ENCODE results near the gene HCAR1.
"Not testable (repeated sequence)": the region's sequence is repeated elsewhere in the genome, so short reads cannot be mapped to it uniquely, and the experiment has no call there.

Gene HCAR1

DNA sequence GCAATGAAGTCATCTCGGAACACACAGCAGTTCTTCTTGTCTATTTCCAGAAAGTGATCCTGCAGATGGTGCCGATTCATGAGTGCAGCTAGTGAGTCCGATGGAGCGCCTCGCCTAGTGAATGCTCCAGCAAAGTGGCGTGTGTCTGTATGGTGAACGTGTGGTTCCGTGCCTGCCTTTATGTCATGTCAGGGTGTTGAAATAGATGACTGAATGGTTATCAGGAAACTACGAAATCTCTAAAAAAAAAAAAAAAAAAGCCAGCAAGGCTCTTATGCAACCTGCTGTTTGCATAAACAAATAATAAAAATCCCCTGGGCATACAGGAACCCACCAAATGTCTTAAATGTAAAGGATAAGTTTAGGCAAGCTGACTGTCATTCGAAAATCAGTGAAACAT, 14.0 kb downstream of the HCAR1 start, which contains the start of gene HCAR3:
HCAR3 (minus strand) TSS at position 154 of the 400 bp plus-strand sequence; CDS start at position 80, 74 bp downstream.
- not testable (repeated sequence) for H3K18ac ChIP-seq (ENCODE audit: low read length); H3K4me2 ChIP-seq (ENCODE audit: low read length); H4K91ac ChIP-seq (ENCODE audit: low read depth, low read length); H4K12ac ChIP-seq (ENCODE audit: low read depth, low read length); H2BK12ac ChIP-seq (ENCODE audit: low read length); H3K4ac ChIP-seq (ENCODE audit: low read depth, low read length); H2BK120ac ChIP-seq (ENCODE audit: insufficient read depth, low read length, poor library complexity); H2AK5ac ChIP-seq (ENCODE audit: low read length); H3K79me2 ChIP-seq (ENCODE audit: control insufficient read depth, insufficient read depth, low read length, poor library complexity); H3K27me3 ChIP-seq (ENCODE audit: insufficient read depth, low read length); H3K23ac ChIP-seq (ENCODE audit: low read length); H3K9me3 ChIP-seq (ENCODE audit: insufficient read depth, low read depth, low read length); H4K8ac ChIP-seq (ENCODE audit: low read depth, low read length); H2AFZ ChIP-seq (ENCODE audit: insufficient read depth, low read length, poor library complexity); H3K14ac ChIP-seq (ENCODE audit: low read length); H2BK5ac ChIP-seq (ENCODE audit: low read depth, low read length, poor library complexity); H3K4me3 ChIP-seq (ENCODE audit: low read depth, low read length); H3K9ac ChIP-seq (ENCODE audit: low read length); H3K36me3 ChIP-seq (ENCODE audit: control insufficient read depth in 1 of 2, insufficient read depth in 2 of 2, low read length in 2 of 2); H3K27ac ChIP-seq (ENCODE audit: low read depth, low read length); H3K4me1 ChIP-seq (ENCODE audit: control insufficient read depth in 1 of 2, insufficient read depth in 2 of 2, low read length in 2 of 2); H3K79me1 ChIP-seq (ENCODE audit: low read length)
- no CpG with 5 or more reads among the region's 10 CpGs for WGBS (ENCODE audit: extremely low coverage, insufficient coverage, insufficient read length)
- peak; percentile 58 to 59 for DNase-seq

DNA sequence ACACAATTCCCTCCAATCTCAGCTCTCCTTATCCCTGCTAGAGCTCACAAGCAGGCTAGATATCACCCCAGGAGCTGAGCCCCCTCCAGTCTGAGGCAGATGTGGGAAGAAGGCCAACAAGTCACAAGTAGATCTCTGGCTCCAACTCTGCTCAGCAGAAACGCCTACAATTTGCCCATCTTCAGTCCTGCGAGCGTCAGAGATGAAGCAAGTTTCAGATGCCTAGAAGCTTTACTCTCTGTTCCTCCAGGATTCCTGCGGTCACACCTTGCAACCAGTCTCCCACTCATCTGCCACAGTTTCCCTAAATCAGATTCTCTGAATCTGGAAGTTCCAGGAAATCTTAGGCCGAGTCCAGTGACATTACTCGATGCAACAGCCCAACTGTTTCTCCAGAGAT, 15.4 kb downstream of the HCAR1 start:
- H2BK12ac ChIP-seq (ENCODE audit: low read length); H4K12ac ChIP-seq (ENCODE audit: low read depth, low read length); H3K79me2 ChIP-seq (ENCODE audit: control insufficient read depth, insufficient read depth, low read length, poor library complexity); H3K27ac ChIP-seq (ENCODE audit: low read depth, low read length); H3K4me1 ChIP-seq (ENCODE audit: control insufficient read depth in 1 of 2, insufficient read depth in 2 of 2, low read length in 2 of 2); H3K14ac ChIP-seq (ENCODE audit: low read length); H3K9me3 ChIP-seq (ENCODE audit: insufficient read depth, low read depth, low read length); H3K36me3 ChIP-seq (ENCODE audit: control insufficient read depth in 1 of 2, insufficient read depth in 2 of 2, low read length in 2 of 2); H3K79me1 ChIP-seq (ENCODE audit: low read length); H3K4me2 ChIP-seq (ENCODE audit: low read length); H2BK5ac ChIP-seq (ENCODE audit: low read depth, low read length, poor library complexity); H3K18ac ChIP-seq (ENCODE audit: low read length); H3K27me3 ChIP-seq (ENCODE audit: insufficient read depth, low read length); H2AFZ ChIP-seq (ENCODE audit: insufficient read depth, low read length, poor library complexity); H3K23ac ChIP-seq (ENCODE audit: low read length); H3K9ac ChIP-seq (ENCODE audit: low read length); H3K4ac ChIP-seq (ENCODE audit: low read depth, low read length); H4K8ac ChIP-seq (ENCODE audit: low read depth, low read length); H3K4me3 ChIP-seq (ENCODE audit: low read depth, low read length): not testable (repeated sequence)
- Histone ChIP-seq H4K91ac (ENCODE audit: low read depth, low read length) (peak overlapping the region; percentile 24), H2AK5ac (ENCODE audit: low read length) (peak overlapping the region; percentile 29), H2BK120ac (ENCODE audit: insufficient read depth, low read length, poor library complexity) (peak overlapping the region; percentile 33)
- no CpG with 5 or more reads among the region's 6 CpGs for WGBS (ENCODE audit: extremely low coverage, insufficient coverage, insufficient read length)
- peak in 1 of 2 donors; percentile 34 for DNase-seq

DNA sequence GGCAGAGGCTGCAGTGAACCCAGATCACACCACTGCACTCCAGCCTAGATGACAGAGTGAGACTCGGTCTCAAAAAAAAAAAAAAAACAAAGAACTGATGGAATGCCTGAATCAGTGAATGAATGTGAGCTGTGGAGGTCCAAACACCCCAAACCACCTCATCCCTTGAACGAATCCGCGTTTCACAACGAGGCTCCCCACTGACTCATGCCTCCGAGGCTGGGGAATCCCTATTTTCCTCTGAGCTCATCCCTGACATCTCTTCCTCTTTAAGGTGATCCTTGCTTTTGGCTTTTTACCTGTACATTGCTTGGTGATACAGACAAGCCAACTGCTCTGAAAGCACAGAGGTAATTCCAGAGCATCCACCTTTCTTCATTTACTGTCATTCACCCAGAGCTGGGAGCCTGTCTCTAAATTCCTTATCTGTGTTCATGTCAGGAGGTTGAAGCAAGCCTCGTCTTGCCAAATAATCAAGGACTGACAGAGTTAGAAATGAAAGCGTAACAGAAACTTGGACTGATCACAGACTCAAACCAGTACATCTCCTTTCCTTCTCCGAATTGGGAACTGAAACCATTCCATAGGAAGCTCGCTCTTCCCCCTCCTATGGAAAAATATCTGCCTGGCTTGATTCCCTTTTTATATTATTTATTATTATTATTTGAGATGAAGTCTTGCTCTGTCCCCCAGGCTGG, 17.0 kb downstream of the HCAR1 start:
- not testable (repeated sequence) for H2BK120ac ChIP-seq (ENCODE audit: insufficient read depth, low read length, poor library complexity); H2BK12ac ChIP-seq (ENCODE audit: low read length); H3K79me2 ChIP-seq (ENCODE audit: control insufficient read depth, insufficient read depth, low read length, poor library complexity); H3K4ac ChIP-seq (ENCODE audit: low read depth, low read length); H3K27me3 ChIP-seq (ENCODE audit: insufficient read depth, low read length); H3K9ac ChIP-seq (ENCODE audit: low read length); H2BK5ac ChIP-seq (ENCODE audit: low read depth, low read length, poor library complexity); H3K9me3 ChIP-seq (ENCODE audit: insufficient read depth, low read depth, low read length); H3K18ac ChIP-seq (ENCODE audit: low read length); H3K14ac ChIP-seq (ENCODE audit: low read length); H2AK5ac ChIP-seq (ENCODE audit: low read length); DNase-seq; H4K12ac ChIP-seq (ENCODE audit: low read depth, low read length); H3K23ac ChIP-seq (ENCODE audit: low read length); H3K4me1 ChIP-seq (ENCODE audit: control insufficient read depth in 1 of 2, insufficient read depth in 2 of 2, low read length in 2 of 2); H3K36me3 ChIP-seq (ENCODE audit: control insufficient read depth in 1 of 2, insufficient read depth in 2 of 2, low read length in 2 of 2); H3K79me1 ChIP-seq (ENCODE audit: low read length); H2AFZ ChIP-seq (ENCODE audit: insufficient read depth, low read length, poor library complexity); H3K27ac ChIP-seq (ENCODE audit: low read depth, low read length); H3K4me2 ChIP-seq (ENCODE audit: low read length); H4K91ac ChIP-seq (ENCODE audit: low read depth, low read length); H4K8ac ChIP-seq (ENCODE audit: low read depth, low read length); H3K4me3 ChIP-seq (ENCODE audit: low read depth, low read length)
- WGBS (ENCODE audit: extremely low coverage, insufficient coverage, insufficient read length), result no CpG with 5 or more reads among the region's 10 CpGs

DNA sequence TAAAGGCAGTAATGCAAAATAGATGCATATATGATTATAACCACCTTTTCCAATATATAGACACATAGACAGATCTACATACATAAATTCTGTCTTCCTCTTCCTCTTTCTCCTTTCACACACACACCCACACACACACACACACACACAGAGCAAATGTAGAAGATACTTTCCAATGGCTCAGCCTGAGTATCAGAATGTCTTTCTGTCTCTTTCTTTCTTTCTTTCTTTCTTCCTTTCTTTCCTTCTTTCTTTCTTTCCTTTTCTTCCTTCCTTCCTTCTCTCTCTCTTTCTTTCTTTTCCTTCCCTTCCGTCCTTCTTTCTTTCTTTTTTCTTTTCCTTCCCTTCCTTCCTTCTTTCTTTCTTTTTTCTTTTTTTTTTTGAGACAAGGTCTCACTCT, 19.4 kb downstream of the HCAR1 start:
- Histone ChIP-seq H2BK12ac (ENCODE audit: low read length) (peak overlapping the region; percentile 64), H3K27ac (ENCODE audit: low read depth, low read length) (peak overlapping the region; percentile 83), H2BK120ac (ENCODE audit: insufficient read depth, low read length, poor library complexity) (peak overlapping the region; percentile 83), H2BK5ac (ENCODE audit: low read depth, low read length, poor library complexity) (peak overlapping the region; percentile 63)
- H4K8ac ChIP-seq (ENCODE audit: low read depth, low read length); H3K4me1 ChIP-seq (ENCODE audit: control insufficient read depth in 1 of 2, insufficient read depth in 2 of 2, low read length in 2 of 2); H4K91ac ChIP-seq (ENCODE audit: low read depth, low read length); H3K27me3 ChIP-seq (ENCODE audit: insufficient read depth, low read length); H4K12ac ChIP-seq (ENCODE audit: low read depth, low read length); H3K14ac ChIP-seq (ENCODE audit: low read length); DNase-seq; H3K4me3 ChIP-seq (ENCODE audit: low read depth, low read length); H3K23ac ChIP-seq (ENCODE audit: low read length); H3K4me2 ChIP-seq (ENCODE audit: low read length); H3K4ac ChIP-seq (ENCODE audit: low read depth, low read length); H3K79me1 ChIP-seq (ENCODE audit: low read length); H3K9ac ChIP-seq (ENCODE audit: low read length); H3K9me3 ChIP-seq (ENCODE audit: insufficient read depth, low read depth, low read length); H2AFZ ChIP-seq (ENCODE audit: insufficient read depth, low read length, poor library complexity); H2AK5ac ChIP-seq (ENCODE audit: low read length); H3K36me3 ChIP-seq (ENCODE audit: control insufficient read depth in 1 of 2, insufficient read depth in 2 of 2, low read length in 2 of 2); H3K79me2 ChIP-seq (ENCODE audit: control insufficient read depth, insufficient read depth, low read length, poor library complexity); H3K18ac ChIP-seq (ENCODE audit: low read length): not testable (repeated sequence)
- WGBS (ENCODE audit: extremely low coverage, insufficient coverage, insufficient read length), result no CpG with 5 or more reads among the region's 1 CpG

Data from trophoblast cell (in vitro differentiated cells and primary cell).